SK-N-MC (cell line): ENCODE results near the gene RASL12.

Source experiments
- EZH2 ChIP-seq: fragments of 200-600 bp; sonication (generic); IDR thresholded peaks from one replicate; pipeline ENCODE4 v1.6.1; 2017; ENCODE audit warnings: antibody characterized with exemption
- POLR2AphosphoS5 ChIP-seq: IDR thresholded peaks from 2 replicates; pipeline ENCODE4 v1.6.1; 2012; ENCODE audit warnings: mild to moderate bottlenecking, low read depth, low read length, borderline replicate concordance

GRCh38 chr15:65054333-65055200 lies 13.2 kb downstream of the RASL12 start:
- TF ChIP-seq EZH2, result no peak
- TF ChIP-seq POLR2AphosphoS5, result no peak
